HG03196 (cell line): Measurements from ENCODE around the gene SDCBP2.

Experiments
- ATAC-seq: cut with Tn5 transposase; IDR thresholded peaks from one replicate; pipeline ENCODE4 v1.9.1; 2021; ENCODE audit not compliant: unreplicated experiment

Gene SDCBP2

GRCh38 chr20:1328680-1329330 lies at the start of gene SDCBP2:
Gene SDCBP2 (minus strand): TSS chr20:1329139. CDS start chr20:1320416, 8,723 bp downstream.
- no peak for ATAC-seq

- no peak for ATAC-seq
Observed at GRCh38 chr20:1378735-1379125, 49.8 kb upstream of the SDCBP2 start.

- no peak for ATAC-seq
Observed at GRCh38 chr20:1377984-1378734, 49.2 kb upstream of the SDCBP2 start.

- ATAC-seq: no peak
Observed at GRCh38 chr20:1377341-1377871, 48.5 kb upstream of the SDCBP2 start.

- ATAC-seq: no peak
Observed at GRCh38 chr20:1376408-1377270, 47.7 kb upstream of the SDCBP2 start.

- no peak for ATAC-seq
Observed at GRCh38 chr20:1376007-1376406, 47.1 kb upstream of the SDCBP2 start.

GRCh38 chr20:1375515-1375914 lies 46.6 kb upstream of the SDCBP2 start:
- no peak for ATAC-seq

GRCh38 chr20:1374246-1374645 lies 45.3 kb upstream of the SDCBP2 start:
- ATAC-seq: no peak

GRCh38 chr20:1373614-1374013 lies 44.7 kb upstream of the SDCBP2 start:
- no peak for ATAC-seq

GRCh38 chr20:1373036-1373435 lies 44.1 kb upstream of the SDCBP2 start:
- no peak for ATAC-seq

- no peak for ATAC-seq
Observed at GRCh38 chr20:1371830-1372539, 43.0 kb upstream of the SDCBP2 start.

GRCh38 chr20:1371202-1371782 lies 42.4 kb upstream of the SDCBP2 start:
- ATAC-seq: no peak

- no peak for ATAC-seq
Observed at GRCh38 chr20:1370548-1371110, 41.7 kb upstream of the SDCBP2 start.

- ATAC-seq: no peak
Observed at GRCh38 chr20:1369970-1370369, 41.0 kb upstream of the SDCBP2 start.

GRCh38 chr20:1368448-1369199 lies 39.7 kb upstream of the SDCBP2 start:
- no peak for ATAC-seq

GRCh38 chr20:1367479-1367878 lies 38.5 kb upstream of the SDCBP2 start:
- ATAC-seq: no peak

GRCh38 chr20:1364106-1364505 lies 35.2 kb upstream of the SDCBP2 start:
- ATAC-seq: no peak

- ATAC-seq: no peak
Observed at GRCh38 chr20:1363522-1363921, 34.6 kb upstream of the SDCBP2 start.

GRCh38 chr20:1362484-1362883 lies 33.5 kb upstream of the SDCBP2 start:
- ATAC-seq: no peak
